H1 (cell line): ENCODE measurements around the gene SOX1. TPM values are rescaled to one million over a fixed set of nuclear protein-coding genes. Genes with fewer than 3 reads are reported as not detected.

Source experiments
- CTCF ChIA-PET: fragments of 300-600 bp; sonication (Branson Sonifier 250); formaldehyde crosslinking; loops from one replicate; lab custom pipeline; 2021; ENCODE audit not compliant: partially characterized antibody; lab: Charles Lee
- POLR2A ChIA-PET: fragments of 300-600 bp; sonication (Branson Sonifier 250); formaldehyde crosslinking; loops from one replicate; lab custom pipeline; 2021; ENCODE audit warnings: inconsistent platforms; ENCODE audit not compliant: partially characterized antibody; lab: Charles Lee
- DNase-seq, 2 experiments: peaks; one replicate each; pipeline versions ENCODE4 v3.0.0 to v3.0.0-alpha.2; 2010 to 2022; ENCODE audit warnings: low spot score in 2 of 2, low read depth in 1 of 2, mixed read lengths in 1 of 2
- FAIRE-seq: peaks from 2 replicates; lab custom pipeline; 2011; peaks lifted over from hg19 to GRCh38; lab: Jason Lieb, UNC
- H2AFZ ChIP-seq: 2 replicates; pipeline ENCODE4 v1.8.1; 2012; ENCODE audit warnings: low read length, inconsistent platforms
- H2AK5ac ChIP-seq: 2 replicates; pipeline ENCODE4 v1.6.1; 2013; ENCODE audit warnings: low read depth, low read length
- H2BK120ac ChIP-seq: replicated peaks from 2 replicates; pipeline ENCODE3; 2013; ENCODE audit warnings: low read depth, low read length, inconsistent platforms
- H2BK12ac ChIP-seq: 2 replicates; pipeline ENCODE4 v1.6.1; 2013; ENCODE audit warnings: low read depth, low read length
- H2BK15ac ChIP-seq: 2 replicates; pipeline ENCODE4 v1.6.1; 2013; ENCODE audit warnings: low read length
- H2BK20ac ChIP-seq: 2 replicates; pipeline ENCODE4 v1.6.1; 2013; ENCODE audit warnings: low read length
- H2BK5ac ChIP-seq: 2 replicates; pipeline ENCODE4 v1.6.1; 2013; ENCODE audit warnings: low read depth, low read length
- H3K14ac ChIP-seq: 2 replicates; pipeline ENCODE4 v1.6.1; 2013; ENCODE audit warnings: inconsistent platforms; ENCODE audit not compliant: insufficient read length
- H3K18ac ChIP-seq: 2 replicates; pipeline ENCODE4 v1.6.1; 2013; ENCODE audit warnings: low read length; ENCODE audit errors: extremely low read depth
- H3K23ac ChIP-seq: 2 replicates; pipeline ENCODE4 v1.6.1; 2013; ENCODE audit warnings: inconsistent platforms; ENCODE audit not compliant: insufficient read length
- H3K23me2 ChIP-seq: 2 replicates; pipeline ENCODE4 v1.6.1; 2013; ENCODE audit warnings: low read depth, low read length
- H3K27ac ChIP-seq: 2 replicates; pipeline ENCODE4 v1.6.1; 2011; ENCODE audit warnings: low read depth, low read length, inconsistent platforms
- H3K27me3 ChIP-seq, 4 experiments: replicated peaks in 1 of 4; 1 replicate in 1 of 4; 2 replicates in 3 of 4; pipeline versions ENCODE4 v1.6.1 to v1.8.1; 2011 to 2013; ENCODE audit warnings: low read length in 3 of 4, mild to moderate bottlenecking in 3 of 4, inconsistent platforms in 2 of 4, mixed read lengths in 2 of 4, moderate library complexity in 1 of 4; ENCODE audit not compliant: control insufficient read depth in 3 of 4, insufficient read depth in 3 of 4; ENCODE audit errors: extremely low read depth in 1 of 4
- H3K36me3 ChIP-seq, 4 experiments: 2 replicates each; pipeline versions ENCODE4 v1.6.1 to v1.8.1; 2011 to 2013; ENCODE audit warnings: mild to moderate bottlenecking in 4 of 4, low read length in 3 of 4, moderate library complexity in 2 of 4, control low read depth in 1 of 4, inconsistent platforms in 1 of 4; ENCODE audit not compliant: insufficient read depth in 4 of 4, control insufficient read depth in 2 of 4
- H3K4ac ChIP-seq: replicated peaks from 2 replicates; pipeline ENCODE3; 2013; ENCODE audit warnings: low read length, low read depth, mixed read lengths, inconsistent platforms; ENCODE audit not compliant: insufficient read length
- H3K4me1 ChIP-seq, 4 experiments: replicated peaks in 1 of 4; 1 replicate in 1 of 4; 2 replicates in 3 of 4; pipeline versions ENCODE4 v1.6.1 to v1.8.1; 2011 to 2013; ENCODE audit warnings: low read length in 3 of 4, inconsistent platforms in 2 of 4, mixed read lengths in 1 of 4; ENCODE audit not compliant: insufficient read depth in 4 of 4, control insufficient read depth in 3 of 4
- H3K4me2 ChIP-seq, 2 experiments: 2 replicates each; pipeline versions ENCODE4 v1.6.1 to v1.8.1; 2011 to 2013; ENCODE audit warnings: low read depth in 2 of 2, low read length in 2 of 2, control low read depth in 1 of 2, inconsistent platforms in 1 of 2, mild to moderate bottlenecking in 1 of 2; ENCODE audit not compliant: insufficient read depth in 1 of 2
- H3K4me3 ChIP-seq, 4 experiments: fragments of 200-600, 300-600 bp in 1 of 4; sonication (generic), shearing (Covaris generic), sonication (Bioruptor Twin) in 1 of 4; 2 replicates each; pipeline versions ENCODE4 v1.5.1 to v1.8.1; 2011 to 2016; ENCODE audit warnings: low read length in 4 of 4, low read depth in 3 of 4, control low read depth in 2 of 4, inconsistent platforms in 2 of 4, mild to moderate bottlenecking in 2 of 4, mixed read lengths in 1 of 4, moderate library complexity in 1 of 4; ENCODE audit not compliant: insufficient read depth in 2 of 4; ENCODE audit errors: extremely low read depth in 1 of 4
- H3K56ac ChIP-seq: replicated peaks from 2 replicates; pipeline ENCODE3; 2013; ENCODE audit warnings: low read depth, mild to moderate bottlenecking, mixed read lengths, low read length, inconsistent platforms; ENCODE audit not compliant: insufficient read length
- H3K79me1 ChIP-seq: 2 replicates; pipeline ENCODE4 v1.6.1; 2013; ENCODE audit warnings: low read depth, low read length, control low read depth
- H3K79me2 ChIP-seq, 2 experiments: 2 replicates each; pipeline versions ENCODE4 v1.6.1 to v1.8.1; 2012 to 2013; ENCODE audit warnings: low read length in 2 of 2, mild to moderate bottlenecking in 2 of 2, inconsistent platforms in 1 of 2; ENCODE audit not compliant: insufficient read depth in 2 of 2, control insufficient read depth in 1 of 2
- H3K9ac ChIP-seq, 4 experiments: replicated peaks in 1 of 4; 1 replicate in 1 of 4; 2 replicates in 3 of 4; pipeline versions ENCODE4 v1.6.1 to v1.8.1; 2011 to 2013; ENCODE audit warnings: low read depth in 3 of 4, low read length in 3 of 4, control low read depth in 2 of 4, mild to moderate bottlenecking in 2 of 4, moderate library complexity in 2 of 4, inconsistent platforms in 1 of 4; ENCODE audit errors: extremely low read depth in 1 of 4
- H3K9me3 ChIP-seq, 2 experiments: 2 replicates each; pipeline versions ENCODE4 v1.6.1 to v1.8.1; 2012 to 2013; ENCODE audit warnings: mild to moderate bottlenecking in 2 of 2, moderate library complexity in 2 of 2, control low read depth in 1 of 2, inconsistent platforms in 1 of 2, low read depth in 1 of 2, low read length in 1 of 2, mixed read lengths in 1 of 2; ENCODE audit not compliant: insufficient read depth in 2 of 2
- H4K20me1 ChIP-seq, 2 experiments: replicated peaks in 1 of 2; 2 replicates each; pipeline versions ENCODE3 to v1.8.1; 2011 to 2013; ENCODE audit warnings: inconsistent platforms in 2 of 2, low read length in 2 of 2, mild to moderate bottlenecking in 1 of 2; ENCODE audit not compliant: insufficient read depth in 2 of 2, control insufficient read depth in 1 of 2
- H4K5ac ChIP-seq: 2 replicates; pipeline ENCODE4 v1.6.1; 2013; ENCODE audit warnings: low read length, low read depth, mixed read lengths, inconsistent platforms; ENCODE audit not compliant: insufficient read length
- H4K8ac ChIP-seq: 2 replicates; pipeline ENCODE4 v1.8.0; 2013; ENCODE audit warnings: mild to moderate bottlenecking, moderate library complexity, low read length, inconsistent platforms; ENCODE audit not compliant: insufficient read depth; ENCODE audit errors: extremely low read depth
- H4K91ac ChIP-seq: replicated peaks from 2 replicates; pipeline ENCODE3; 2013; ENCODE audit warnings: low read length, mixed read lengths, inconsistent platforms; ENCODE audit not compliant: insufficient read length
- ASH2L ChIP-seq: fragments of 200-600, 300-600 bp; sonication (generic); IDR thresholded peaks from one replicate; pipeline ENCODE4 v1.7.1; 2017; ENCODE audit warnings: low read length
- CBX8 ChIP-seq: fragments of 300-800, 300-1000 bp; sonication (generic); IDR thresholded peaks from 2 replicates; pipeline ENCODE4 v1.7.1; 2016; ENCODE audit warnings: low read depth, low read length, borderline replicate concordance
- GTF2F1 ChIP-seq: IDR thresholded peaks from 2 replicates; pipeline ENCODE4 v1.6.1; 2012; ENCODE audit warnings: low read depth, low read length, improper control_type of control experiment, borderline replicate concordance
- NANOG ChIP-seq: IDR thresholded peaks from 2 replicates; pipeline ENCODE4 v1.6.1; 2011; ENCODE audit warnings: low read length, low read depth, mild to moderate bottlenecking, inconsistent platforms; ENCODE audit not compliant: insufficient read depth, poor library complexity, severe bottlenecking
- NRF1 ChIP-seq: IDR thresholded peaks from 2 replicates; pipeline ENCODE4 v1.6.1; 2011; ENCODE audit warnings: mild to moderate bottlenecking, low read depth, low read length, improper control_type of control experiment
- POLR2A ChIP-seq, 2 experiments: IDR thresholded peaks; 1 replicate in 1 of 2; 2 replicates in 1 of 2; pipeline ENCODE4 v1.6.1; 2011; ENCODE audit warnings: low read depth in 2 of 2, low read length in 2 of 2, mild to moderate bottlenecking in 2 of 2; ENCODE audit errors: control extremely low read depth in 1 of 2
- RAD21 ChIP-seq, 2 experiments: IDR thresholded peaks in 1 of 2; conservative IDR thresholded peaks in 1 of 2; 2 replicates each; pipeline ENCODE4 v1.6.1; 2011; ENCODE audit warnings: low read depth in 2 of 2, low read length in 2 of 2, improper control_type of control experiment in 1 of 2, inconsistent platforms in 1 of 2, mild to moderate bottlenecking in 1 of 2, moderate library complexity in 1 of 2
- RBBP5 ChIP-seq: IDR thresholded peaks from 2 replicates; pipeline ENCODE4 v1.7.1; 2012; ENCODE audit warnings: low read depth, mild to moderate bottlenecking, inconsistent platforms, low read length, moderate library complexity, borderline replicate concordance
- RNF2 ChIP-seq: fragments of 200-900, 300-1000 bp; sonication (generic); IDR thresholded peaks from 2 replicates; pipeline ENCODE4 v1.7.1; 2016; ENCODE audit warnings: borderline replicate concordance, low read depth, mild to moderate bottlenecking, antibody characterized with exemption, low read length; ENCODE audit not compliant: poor library complexity, severe bottlenecking; ENCODE audit errors: missing control alignments
- SP1 ChIP-seq: IDR thresholded peaks from 2 replicates; pipeline ENCODE4 v1.6.1; 2011; ENCODE audit warnings: low read depth, low read length
- SUZ12 ChIP-seq: fragments of 200-600 bp; sonication (generic); IDR thresholded peaks from 2 replicates; pipeline ENCODE4 v1.6.1; 2012; ENCODE audit warnings: mild to moderate bottlenecking, inconsistent platforms, low read length, moderate library complexity, mixed read lengths
- TAF1 ChIP-seq: IDR thresholded peaks from 2 replicates; pipeline ENCODE4 v1.6.1; 2011; ENCODE audit warnings: mild to moderate bottlenecking, low read depth, low read length
- TEAD4 ChIP-seq: IDR thresholded peaks from 2 replicates; pipeline ENCODE4 v1.6.1; 2012; ENCODE audit warnings: low read depth, low read length, inconsistent platforms, mixed read lengths
- WGBS, 2 experiments: shearing (Covaris generic) in 1 of 2; methylation state at CpG; one replicate each; pipeline versions ENCODE4 v1.1.6 to v1.1.7; 2013 to 2015; ENCODE audit warnings: low lambda C conversion rate in 2 of 2, mixed read lengths in 2 of 2, inconsistent platforms in 1 of 2, low coverage in 1 of 2, missing lambda C conversion rate in 1 of 2; ENCODE audit not compliant: insufficient replicate concordance in 2 of 2, insufficient coverage in 1 of 2, insufficient read length in 1 of 2; ENCODE audit errors: extremely low coverage in 1 of 2, missing lambda C conversion rate in 1 of 2; 5-methylcytosine and 5-hydroxymethylcytosine counted together
- polyA plus RNA-seq, 7 experiments: library from polyadenylated mRNA; depleted of rRNA in 3 of 7; stranded (reverse) in 5 of 7; unstranded in 2 of 7; fragments of >200 nt in 5 of 7; fragments of 200-250 nt in 2 of 7; gene quantifications; 1 replicate in 5 of 7; 2 replicates in 1 of 7; 4 replicates in 1 of 7; pipeline versions ENCODE4 v1.2.1 to v1.2.3, GENCODE V29; 2011 to 2013; ENCODE audit warnings: missing spikeins in 2 of 7, mixed read lengths in 2 of 7
- total RNA-seq: library from RNA; stranded (reverse); fragmentation: NEBNext Ultra II Directional; extraction: Animal tissue kit (Norgen Biotek cat#: 25700); gene quantifications from 2 replicates; pipeline ENCODE4 v1.2.1, GENCODE V29; 2021

The SOX1 gene
- total and polyA plus RNA-seq, 2 of the 8 experiments (the other 6 are each of a cell fraction or from before 2014, with no cell fraction given): 0.03 to 0.09 TPM

DNA sequence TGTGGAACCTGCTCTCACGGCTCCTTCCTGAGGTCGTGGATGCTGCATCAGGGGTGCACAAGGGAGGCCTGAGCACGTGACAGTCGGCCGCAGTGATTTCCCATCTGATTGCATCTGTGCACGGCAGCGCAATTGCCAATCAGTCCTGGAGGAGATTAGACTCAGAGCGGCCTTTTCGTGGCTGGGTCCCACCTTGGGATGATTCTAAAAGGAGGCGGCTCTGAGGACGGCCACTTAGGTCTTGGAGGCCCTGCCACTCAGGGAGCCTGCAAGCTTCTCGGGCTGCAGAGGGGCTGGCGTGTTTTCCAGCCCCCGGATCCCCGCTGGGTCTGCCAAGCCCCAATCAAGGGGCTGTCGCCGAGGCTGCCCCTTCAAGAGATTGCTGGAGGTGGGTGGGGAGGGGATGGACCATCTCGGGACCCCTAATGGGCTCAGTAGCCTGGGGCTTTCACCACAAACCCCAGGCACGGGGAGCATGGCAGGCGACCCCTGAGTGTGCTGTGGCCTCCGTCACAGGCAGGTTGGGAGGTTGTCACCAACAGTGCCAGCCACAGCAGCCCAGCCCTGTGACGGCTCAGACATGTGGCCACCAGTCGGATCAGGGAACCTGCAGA is 51.6 kb downstream of the SOX1 start:
- H2BK120ac ChIP-seq: no peak overlapping the region
- H3K14ac ChIP-seq: no peak overlapping the region
- H3K9ac ChIP-seq: no peak overlapping the region; a peak in 1 of 7 replicates
- H4K8ac ChIP-seq: no peak overlapping the region
- no peaks in the 10 kb centered on the region for H3K79me2 ChIP-seq
- H3K23ac ChIP-seq: no peak overlapping the region
- no peak overlapping the region for H3K56ac ChIP-seq
- 87% methylated on average over 20 of the region's 23 CpGs; no CpG with 5 or more reads in 1 of the 2 experiments for whole genome bisulfite sequencing, 2 experiments
- ChIA-PET CTCF (no interaction called here), POLR2A (no interaction called here)
- H3K27ac ChIP-seq: no peak overlapping the region
- H3K4ac ChIP-seq: no peak overlapping the region
- no peak overlapping the region for H2BK20ac ChIP-seq
- no peaks in the 10 kb centered on the region for H3K9me3 ChIP-seq
- no peak overlapping the region for H3K4me2 ChIP-seq
- peak overlapping the region; percentile 72; the same call in 1 of the 2 replicates for H2BK15ac ChIP-seq
- peaks cover 2% of the 10 kb centered on the region; the same call in 1 of the 2 replicates for H3K23me2 ChIP-seq
- H2AFZ ChIP-seq: no peak overlapping the region
- H2BK12ac ChIP-seq: no peak overlapping the region
- no peak overlapping the region for H3K4me3 ChIP-seq
- peak overlapping the region; percentile 13; the same call in 1 of the 2 replicates for H3K18ac ChIP-seq
- no peaks in the 10 kb centered on the region for H3K79me1 ChIP-seq
- no peak for TF ChIP-seq TAF1
- no peak for TF ChIP-seq SP1
- no peak for TF ChIP-seq NRF1
- TF ChIP-seq CBX8: no peak
- no peak for TF ChIP-seq ASH2L
- TF ChIP-seq POLR2A (IDR thresholded peaks at IDR 0.05; ENCODE audit: control extremely low read depth in 1 of 2, low read depth in 2 of 2, low read length in 2 of 2): no peak
- no peak for TF ChIP-seq TEAD4
- TF ChIP-seq RBBP5: no peak
- TF ChIP-seq RNF2: no peak
- no peak for TF ChIP-seq NANOG
- no peak for TF ChIP-seq GTF2F1
- TF ChIP-seq RAD21 (IDR thresholded peaks at IDR 0.05 in 1 of 2, conservative IDR thresholded peaks at IDR 0.05 in 1 of 2; ENCODE audit: low read depth in 2 of 2, low read length in 2 of 2): no peak
- TF ChIP-seq SUZ12: no peak
- TF ChIP-seq, all 59 proteins: peak for 0
- DNase-seq: no peak
- no peak for FAIRE-seq
- Histone ChIP-seq H3K36me3 (no peaks in the 10 kb centered on the region), H2AK5ac (0 out of 2 replicates have a peak overlapping the region, but pooled peaks have one; percentile 13), H4K20me1 (peaks cover 0 to 5% of the 10 kb centered on the region in 2 experiments), H4K91ac (no peak overlapping the region), H4K5ac (no peak overlapping the region), H3K27me3 (peaks cover 0 to 3% (median 2%) of the 10 kb centered on the region in 4 experiments; a peak in 4 of 7 replicates), H3K4me1 (0 out of 7 replicates have a peak, but pooled peaks cover 0 to 3% (median 0%) of the 10 kb centered on the region in 4 experiments), H2BK5ac (no peak overlapping the region)
